OCI-LY7 (cell line): Measurements from ENCODE around the gene SHOX. TPM values are rescaled to one million over a fixed set of nuclear protein-coding genes. Genes with fewer than 3 reads are reported as not detected.

Experiments used
- BruUV-seq: library from RNA; stranded (reverse); fragments of 400-500 nt; replicated peaks from 2 replicates; lab custom pipeline; 2021; lab: Mats Ljungman, UMichigan
- CTCF ChIA-PET: fragments of 300-600 bp; sonication (Branson Sonifier 250); formaldehyde crosslinking; loops from one replicate; lab custom pipeline; 2022; ENCODE audit warnings: antibody characterized with exemption; ENCODE audit not compliant: unreplicated experiment; lab: Charles Lee
- POLR2A ChIA-PET: fragments of 300-600 bp; sonication (Branson Sonifier 250); formaldehyde crosslinking; loops from one replicate; lab custom pipeline; 2022; ENCODE audit warnings: antibody characterized with exemption; lab: Charles Lee
- DNase-seq: peaks from one replicate; pipeline ENCODE4 v3.0.0-alpha.2; 2015; ENCODE audit warnings: low spot score
- H2AFZ ChIP-seq: fragments of 200-600 bp; sonication (generic), shearing (Covaris generic); 2 replicates; pipeline ENCODE4 v1.6.1; 2014; ENCODE audit warnings: mild to moderate bottlenecking, antibody characterized with exemption, low read length, moderate library complexity
- H3K27ac ChIP-seq: fragments of 200-600 bp; sonication (generic); 2 replicates; pipeline ENCODE4 v1.5.1; 2014; ENCODE audit warnings: mixed run types, low read depth, mild to moderate bottlenecking, moderate library complexity, low read length, inconsistent platforms; ENCODE audit not compliant: poor library complexity, severe bottlenecking
- H3K36me3 ChIP-seq: fragments of 200-600 bp; sonication (generic); 2 replicates; pipeline ENCODE4 v1.6.1; 2014; ENCODE audit warnings: mild to moderate bottlenecking, antibody characterized with exemption, low read length, moderate library complexity, mixed read lengths; ENCODE audit not compliant: insufficient read depth
- H3K4me1 ChIP-seq: fragments of 200-600 bp; sonication (generic); 2 replicates; pipeline ENCODE4 v1.5.1; 2014; ENCODE audit warnings: mild to moderate bottlenecking, low read length; ENCODE audit not compliant: insufficient read depth, poor library complexity, severe bottlenecking
- H3K4me2 ChIP-seq: fragments of 200-600 bp; sonication (generic); 2 replicates; pipeline ENCODE4 v1.6.1; 2014; ENCODE audit warnings: mild to moderate bottlenecking, low read length
- H3K4me3 ChIP-seq: fragments of 200-600 bp; sonication (generic); 2 replicates; pipeline ENCODE4 v1.5.1; 2014; ENCODE audit warnings: mild to moderate bottlenecking, low read depth, low read length; ENCODE audit not compliant: poor library complexity, severe bottlenecking
- H3K79me2 ChIP-seq: fragments of 200-600 bp; sonication (generic); 2 replicates; pipeline ENCODE4 v1.6.1; 2016; ENCODE audit warnings: low read depth, mild to moderate bottlenecking, low read length, moderate library complexity, mixed read lengths; ENCODE audit not compliant: insufficient read depth
- H3K9me2 ChIP-seq: fragments of 200-600 bp; sonication (generic); 2 replicates; pipeline ENCODE4 v1.6.1; 2016; ENCODE audit warnings: mild to moderate bottlenecking, low read length, mixed read lengths; ENCODE audit not compliant: insufficient read depth
- H3K9me3 ChIP-seq: fragments of 200-600 bp; sonication (generic); 2 replicates; pipeline ENCODE4 v1.6.1; 2014; ENCODE audit warnings: mild to moderate bottlenecking, mixed run types, low read length, mixed read lengths
- H4K20me1 ChIP-seq: fragments of 200-600 bp; sonication (generic); 2 replicates; pipeline ENCODE4 v1.6.1; 2014; ENCODE audit warnings: mild to moderate bottlenecking, antibody characterized with exemption, low read length, moderate library complexity, mixed read lengths; ENCODE audit not compliant: insufficient read depth
- EZH2phosphoT487 ChIP-seq: fragments of 200-600 bp; sonication (generic); IDR thresholded peaks from 2 replicates; pipeline ENCODE4 v1.6.1; 2018; ENCODE audit warnings: low read depth, borderline replicate concordance, mild to moderate bottlenecking, mixed run types, antibody characterized with exemption, low read length, moderate library complexity, mixed read lengths
- intact Hi-C: fragments of 100-400 bp; cut with micrococcal nuclease; formaldehyde crosslinking; loops from one replicate; pipeline ENCODE4 v1.10.0; 2022; ENCODE audit not compliant: unreplicated experiment
- total RNA-seq, 2 experiments: library from RNA; depleted of rRNA in 1 of 2; stranded (reverse); fragments of >200 nt in 1 of 2; shearing (Covaris generic) in 1 of 2; gene quantifications; 2 replicates each; pipeline ENCODE4 v1.2.3, GENCODE V29; 2014 to 2022
- TF ChIP-seq, protein P1 (sequence below): fragments of 200-600 bp; sonication (generic); conservative IDR thresholded peaks from 2 replicates; pipeline ENCODE4 v1.5.1; 2014; ENCODE audit warnings: mild to moderate bottlenecking, antibody characterized with exemption, low read length, moderate library complexity, mixed read lengths

Gene SHOX
- total RNA-seq, 2 experiments from 2014 or later: not detected

DNA sequence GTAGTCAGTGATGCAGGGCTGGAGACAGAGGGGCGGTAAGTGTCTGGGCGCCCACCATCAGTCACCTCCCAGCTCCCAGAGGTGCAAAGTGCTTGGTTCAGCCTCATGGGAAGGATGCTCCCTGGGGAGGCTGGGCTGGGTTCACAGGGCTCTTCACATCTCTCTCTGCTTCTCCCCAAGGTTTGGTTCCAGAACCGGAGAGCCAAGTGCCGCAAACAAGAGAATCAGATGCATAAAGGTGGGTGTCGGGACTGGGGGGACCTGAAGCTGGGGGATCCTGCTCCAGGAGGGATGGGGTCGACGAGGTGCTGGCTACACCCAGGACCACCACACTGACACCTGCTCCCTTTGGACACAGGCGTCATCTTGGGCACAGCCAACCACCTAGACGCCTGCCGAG lies 10.1 kb downstream of the SHOX start:
- TF ChIP-seq, protein P1, sequence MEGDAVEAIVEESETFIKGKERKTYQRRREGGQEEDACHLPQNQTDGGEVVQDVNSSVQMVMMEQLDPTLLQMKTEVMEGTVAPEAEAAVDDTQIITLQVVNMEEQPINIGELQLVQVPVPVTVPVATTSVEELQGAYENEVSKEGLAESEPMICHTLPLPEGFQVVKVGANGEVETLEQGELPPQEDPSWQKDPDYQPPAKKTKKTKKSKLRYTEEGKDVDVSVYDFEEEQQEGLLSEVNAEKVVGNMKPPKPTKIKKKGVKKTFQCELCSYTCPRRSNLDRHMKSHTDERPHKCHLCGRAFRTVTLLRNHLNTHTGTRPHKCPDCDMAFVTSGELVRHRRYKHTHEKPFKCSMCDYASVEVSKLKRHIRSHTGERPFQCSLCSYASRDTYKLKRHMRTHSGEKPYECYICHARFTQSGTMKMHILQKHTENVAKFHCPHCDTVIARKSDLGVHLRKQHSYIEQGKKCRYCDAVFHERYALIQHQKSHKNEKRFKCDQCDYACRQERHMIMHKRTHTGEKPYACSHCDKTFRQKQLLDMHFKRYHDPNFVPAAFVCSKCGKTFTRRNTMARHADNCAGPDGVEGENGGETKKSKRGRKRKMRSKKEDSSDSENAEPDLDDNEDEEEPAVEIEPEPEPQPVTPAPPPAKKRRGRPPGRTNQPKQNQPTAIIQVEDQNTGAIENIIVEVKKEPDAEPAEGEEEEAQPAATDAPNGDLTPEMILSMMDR: no peak
- TF ChIP-seq EZH2phosphoT487: no peak
- ChIA-PET CTCF (no interaction called here), POLR2A (no interaction called here)
- intact Hi-C loops: no loop called here
- no peaks in the 10 kb centered on the region for H3K4me1 ChIP-seq
- no peak for DNase-seq
- H3K9me3 ChIP-seq: no peaks in the 10 kb centered on the region
- H4K20me1 ChIP-seq: no peaks in the 10 kb centered on the region
- no peak overlapping the region for H3K4me3 ChIP-seq
- H2AFZ ChIP-seq: no peak overlapping the region
- no TSS peak for BruUV-seq
- H3K27ac ChIP-seq: no peak overlapping the region
- H3K4me2 ChIP-seq: no peak overlapping the region
- no peaks in the 10 kb centered on the region for H3K36me3 ChIP-seq
- no peaks in the 10 kb centered on the region for H3K79me2 ChIP-seq
- no peaks in the 10 kb centered on the region for H3K9me2 ChIP-seq

DNA sequence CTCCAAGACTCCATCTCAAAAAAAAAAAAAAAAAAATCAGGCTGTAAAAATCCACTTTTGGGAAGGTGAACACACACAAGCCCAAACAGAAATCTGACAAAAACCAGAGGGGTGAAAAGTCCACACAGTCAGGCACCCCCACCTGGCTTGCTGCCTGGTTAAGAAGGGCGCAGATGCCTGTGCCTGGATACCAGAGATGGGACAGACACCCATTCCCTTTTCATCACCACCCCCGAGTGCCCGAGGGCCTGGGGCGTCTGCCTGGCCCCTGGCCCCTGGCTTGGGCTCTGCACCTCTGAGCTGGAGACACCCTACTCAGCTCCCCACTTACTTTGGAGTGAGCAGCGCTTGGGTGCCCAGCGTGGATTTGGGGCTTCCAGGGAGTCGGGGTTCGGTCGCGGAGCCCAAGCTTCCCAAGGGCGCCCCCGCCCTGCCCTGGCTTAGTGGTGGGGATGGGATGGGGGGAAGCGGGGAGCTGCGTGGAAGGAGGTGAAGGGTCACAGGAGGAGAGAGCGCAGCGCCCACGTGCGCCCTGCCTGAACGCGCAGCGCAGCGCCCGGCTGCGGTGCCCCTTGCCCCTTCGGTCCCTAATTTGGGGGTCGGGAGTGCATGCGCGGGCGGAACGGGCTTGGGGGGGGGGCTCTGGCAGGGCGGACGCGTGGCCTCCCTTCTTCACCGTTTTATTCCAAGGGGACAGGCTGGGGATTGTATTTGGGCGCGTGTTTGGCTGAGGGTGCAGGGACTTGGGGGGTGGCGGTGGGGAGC lies 11.3 kb downstream of the SHOX start:
- POLR2A ChIA-PET: no interaction called here
- Histone ChIP-seq H2AFZ (no peak overlapping the region), H3K27ac (no peak overlapping the region), H3K4me3 (no peak overlapping the region), H3K4me1 (no peaks in the 10 kb centered on the region), H3K4me2 (no peak overlapping the region), H3K9me3 (no peaks in the 10 kb centered on the region), H3K79me2 (no peaks in the 10 kb centered on the region), H4K20me1 (no peaks in the 10 kb centered on the region), H3K9me2 (no peaks in the 10 kb centered on the region), H3K36me3 (no peaks in the 10 kb centered on the region)
- intact Hi-C loops: no loop called here
- BruUV-seq: no TSS peak
- TF ChIP-seq, protein P1: no peak
- TF ChIP-seq EZH2phosphoT487: no peak
- no peak for DNase-seq
- CTCF ChIA-PET: no interaction called here
